HG03139 (cell line): ENCODE data around the gene RNGTT.
"Not testable (repeated sequence)": the region's sequence is repeated elsewhere in the genome, so short reads cannot be mapped to it uniquely, and the experiment has no call there.

Experiments
- ATAC-seq: cut with Tn5 transposase; IDR thresholded peaks from one replicate; pipeline ENCODE4 v1.9.1; 2021; ENCODE audit not compliant: unreplicated experiment

RNGTT gene

GRCh38 chr6:88914895-88915598, 48.4 kb downstream of the RNGTT start:
- ATAC-seq = no peak

GRCh38 chr6:88914180-88914579, 49.2 kb downstream of the RNGTT start:
- no peak for ATAC-seq

GRCh38 chr6:88913471-88913870, 49.9 kb downstream of the RNGTT start:
- no peak for ATAC-seq

- no peak for ATAC-seq
These were observed 52.3 kb downstream of the RNGTT start for GRCh38 chr6:88910922-88911778.

GRCh38 chr6:88908598-88909548, 54.5 kb downstream of the RNGTT start:
- ATAC-seq = no peak

GRCh38 chr6:88907148-88907547, 56.3 kb downstream of the RNGTT start:
- not testable (repeated sequence) for ATAC-seq

- ATAC-seq = no peak
These were observed 63.7 kb downstream of the RNGTT start for GRCh38 chr6:88899569-88900316.

- no peak for ATAC-seq
These were observed 67.5 kb downstream of the RNGTT start for GRCh38 chr6:88895911-88896310.

GRCh38 chr6:88890860-88891845, 72.3 kb downstream of the RNGTT start:
- no peak for ATAC-seq

GRCh38 chr6:88890394-88890793, 73.0 kb downstream of the RNGTT start:
- no peak for ATAC-seq

GRCh38 chr6:88884361-88884760, 79.1 kb downstream of the RNGTT start:
- ATAC-seq = no peak

- no peak for ATAC-seq
These were observed 80.9 kb downstream of the RNGTT start for GRCh38 chr6:88882536-88882935.

GRCh38 chr6:88881451-88881850, 82.0 kb downstream of the RNGTT start:
- no peak for ATAC-seq

GRCh38 chr6:88880021-88880420, 83.4 kb downstream of the RNGTT start:
- no peak for ATAC-seq

- no peak for ATAC-seq
These were observed 85.5 kb downstream of the RNGTT start for GRCh38 chr6:88877893-88878292.

- ATAC-seq = no peak
These were observed 90.5 kb downstream of the RNGTT start for GRCh38 chr6:88872962-88873361.

GRCh38 chr6:88871498-88871897, 91.9 kb downstream of the RNGTT start:
- ATAC-seq = no peak

GRCh38 chr6:88870717-88871330, 92.6 kb downstream of the RNGTT start:
- no peak for ATAC-seq
